ENCODE measurements around the gene IFI27L2.

DNA sequence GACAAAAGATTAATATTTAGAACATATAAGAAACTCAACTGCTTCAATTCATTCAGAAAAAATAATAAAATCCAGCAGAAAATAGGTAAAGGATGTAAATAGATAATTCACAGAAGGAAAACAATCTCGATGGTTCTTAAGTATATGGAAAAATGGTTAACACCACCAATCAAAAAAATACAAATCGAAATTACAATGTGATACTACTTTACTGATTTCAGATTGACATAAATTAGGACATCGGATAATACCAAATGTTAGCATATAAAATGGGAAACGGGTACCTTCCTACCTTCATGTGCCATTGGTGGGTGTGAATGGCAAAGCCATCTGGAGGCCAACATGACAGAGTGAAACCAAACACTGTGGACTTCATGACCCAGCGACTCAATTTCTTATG lies 43.1 kb upstream of the IFI27L2 start:
- TF ChIP-seq, protein P1, sequence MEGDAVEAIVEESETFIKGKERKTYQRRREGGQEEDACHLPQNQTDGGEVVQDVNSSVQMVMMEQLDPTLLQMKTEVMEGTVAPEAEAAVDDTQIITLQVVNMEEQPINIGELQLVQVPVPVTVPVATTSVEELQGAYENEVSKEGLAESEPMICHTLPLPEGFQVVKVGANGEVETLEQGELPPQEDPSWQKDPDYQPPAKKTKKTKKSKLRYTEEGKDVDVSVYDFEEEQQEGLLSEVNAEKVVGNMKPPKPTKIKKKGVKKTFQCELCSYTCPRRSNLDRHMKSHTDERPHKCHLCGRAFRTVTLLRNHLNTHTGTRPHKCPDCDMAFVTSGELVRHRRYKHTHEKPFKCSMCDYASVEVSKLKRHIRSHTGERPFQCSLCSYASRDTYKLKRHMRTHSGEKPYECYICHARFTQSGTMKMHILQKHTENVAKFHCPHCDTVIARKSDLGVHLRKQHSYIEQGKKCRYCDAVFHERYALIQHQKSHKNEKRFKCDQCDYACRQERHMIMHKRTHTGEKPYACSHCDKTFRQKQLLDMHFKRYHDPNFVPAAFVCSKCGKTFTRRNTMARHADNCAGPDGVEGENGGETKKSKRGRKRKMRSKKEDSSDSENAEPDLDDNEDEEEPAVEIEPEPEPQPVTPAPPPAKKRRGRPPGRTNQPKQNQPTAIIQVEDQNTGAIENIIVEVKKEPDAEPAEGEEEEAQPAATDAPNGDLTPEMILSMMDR (conservative IDR thresholded peaks at IDR 0.05 in 1 of 2, IDR thresholded peaks at IDR 0.05 in 1 of 2; ENCODE audit: low read depth in 1 of 2, low read length in 2 of 2), result no peak
- TF ChIP-seq EZH2 (IDR thresholded peaks at IDR 0.05; ENCODE audit: low read length, missing control alignments), result no peak
